Measurements from ENCODE around the gene FABP3. TPM values are rescaled to one million over a fixed set of nuclear protein-coding genes. Genes with fewer than 3 reads are reported as not detected.
"Not testable (repeated sequence)": the region's sequence is repeated elsewhere in the genome, so short reads cannot be mapped to it uniquely, and the experiment has no call there.

The FABP3 gene
- polyA plus RNA-seq, 1 donor, result 160 TPM

DNA sequence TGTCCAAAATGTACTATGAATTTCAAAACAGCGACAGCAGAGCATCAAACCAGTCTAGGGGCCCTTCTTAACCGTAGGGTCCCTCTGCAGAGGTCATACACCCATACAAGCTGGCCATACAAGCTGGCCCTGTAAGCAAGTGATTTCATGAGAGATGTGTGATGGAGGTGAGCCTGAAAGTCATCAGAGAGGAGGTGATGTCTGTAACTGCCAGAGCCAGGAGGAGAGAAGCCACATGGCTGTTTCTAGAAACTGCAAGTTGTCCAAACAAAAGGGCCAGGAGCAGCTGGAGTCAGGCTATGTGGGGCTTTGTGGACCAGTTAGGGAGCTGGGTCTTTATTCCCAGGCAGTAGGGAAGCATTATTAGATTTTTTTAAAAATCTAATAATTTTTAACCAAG, 25.4 kb upstream of the FABP3 start:
- no peak for DNase-seq (ENCODE audit: low read depth)

DNA sequence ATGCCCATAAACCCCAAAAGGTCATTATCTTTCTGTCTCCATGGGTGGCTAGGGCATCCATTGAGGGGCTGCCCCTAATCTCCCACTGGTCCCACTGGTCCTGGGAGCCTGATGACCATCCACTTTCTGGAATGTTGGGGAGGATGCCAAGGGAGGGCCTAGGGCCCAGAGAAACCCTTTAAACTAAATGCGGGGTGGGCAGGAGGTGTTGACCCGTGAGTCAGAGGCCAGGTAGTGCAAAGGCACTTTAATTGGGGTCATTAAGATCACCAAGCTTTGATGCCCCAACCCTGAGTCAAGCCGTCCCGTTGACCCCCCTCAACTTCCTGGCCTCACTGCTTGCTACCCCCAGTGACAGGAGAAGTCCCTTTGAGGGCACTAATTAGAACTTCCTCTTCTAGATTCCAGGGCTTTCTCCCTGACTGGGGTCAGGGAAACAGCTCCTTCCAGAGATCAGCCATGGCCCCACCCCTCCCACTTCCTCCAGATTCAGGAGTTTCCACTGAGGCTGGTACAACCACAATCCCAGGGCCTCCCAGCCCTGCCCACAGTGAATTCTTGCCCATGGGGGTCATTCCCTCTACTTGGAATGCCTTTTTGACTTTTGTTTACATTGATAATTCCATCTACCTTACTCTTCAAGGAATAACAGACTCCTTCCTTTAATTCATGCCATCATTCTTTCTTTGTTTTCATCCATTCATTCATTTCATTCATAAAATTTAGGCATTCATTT, 24.7 kb upstream of the FABP3 start:
- DNase-seq (ENCODE audit: low read depth), result no peak

DNA sequence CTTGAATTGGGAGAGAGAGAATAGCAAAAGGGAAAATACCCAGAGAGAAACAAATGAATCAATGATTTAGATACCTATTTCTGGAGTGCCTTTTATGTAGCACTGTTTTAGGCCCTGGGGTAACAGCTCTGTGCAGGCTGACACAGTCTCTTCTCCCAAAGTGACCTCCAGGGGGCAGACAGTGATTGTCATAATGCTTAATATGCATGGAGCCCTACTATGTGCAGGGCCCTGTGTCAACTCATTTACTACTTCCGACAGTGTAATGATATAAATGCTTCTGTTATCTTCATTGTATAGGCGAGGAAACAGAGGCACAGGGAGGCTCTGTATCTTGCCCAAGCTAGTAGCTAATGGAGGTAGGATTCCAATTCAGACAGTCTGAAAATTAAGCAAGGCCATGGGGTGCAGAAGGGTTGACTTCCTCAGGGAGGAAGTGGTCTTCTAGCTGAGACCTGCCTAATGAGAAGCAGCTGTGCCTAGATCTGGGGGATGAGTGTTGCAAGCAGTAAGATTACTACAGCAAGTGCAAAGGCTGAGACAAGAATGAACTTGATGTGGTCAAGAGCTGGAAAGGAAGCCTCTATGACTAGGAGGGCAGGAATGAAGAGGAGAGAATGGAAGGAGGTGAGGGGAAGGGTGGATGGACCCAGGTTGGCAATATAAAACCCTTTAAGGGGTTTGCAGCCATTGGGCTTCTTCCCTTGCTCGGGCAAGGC, 23.9 kb upstream of the FABP3 start:
- no peak for DNase-seq (ENCODE audit: low read depth)

DNA sequence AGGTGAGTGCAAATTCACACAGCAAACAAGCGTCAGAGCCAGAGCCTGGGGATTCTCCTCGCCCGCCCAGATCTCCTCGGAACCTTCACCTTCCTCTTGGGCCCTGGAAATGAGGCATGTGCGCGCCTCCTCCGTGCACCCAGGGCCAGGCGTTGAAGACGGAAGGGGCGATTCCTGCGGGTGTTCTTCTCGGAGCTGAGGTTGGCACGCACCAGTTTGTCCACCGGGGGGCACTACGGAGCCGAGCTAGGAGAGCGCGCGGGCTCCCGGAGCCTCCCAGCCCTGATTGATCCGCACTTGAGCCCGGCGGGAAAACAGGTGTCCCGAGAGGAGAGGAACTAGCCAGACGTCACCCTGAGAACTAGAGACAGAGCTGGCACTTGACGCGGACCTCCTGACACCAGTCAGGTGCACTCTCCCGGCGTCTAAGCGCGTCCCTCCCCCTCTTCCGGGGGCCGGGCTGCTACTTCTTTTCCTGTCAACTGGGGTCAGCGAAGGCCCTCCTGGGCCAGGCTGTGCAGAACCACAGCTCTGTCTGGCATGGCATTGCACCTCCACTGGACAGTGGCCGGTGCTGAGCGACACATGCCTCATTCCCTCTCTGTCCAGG, 21.8 kb upstream of the FABP3 start:
- no peak for DNase-seq (ENCODE audit: low read depth)

DNA sequence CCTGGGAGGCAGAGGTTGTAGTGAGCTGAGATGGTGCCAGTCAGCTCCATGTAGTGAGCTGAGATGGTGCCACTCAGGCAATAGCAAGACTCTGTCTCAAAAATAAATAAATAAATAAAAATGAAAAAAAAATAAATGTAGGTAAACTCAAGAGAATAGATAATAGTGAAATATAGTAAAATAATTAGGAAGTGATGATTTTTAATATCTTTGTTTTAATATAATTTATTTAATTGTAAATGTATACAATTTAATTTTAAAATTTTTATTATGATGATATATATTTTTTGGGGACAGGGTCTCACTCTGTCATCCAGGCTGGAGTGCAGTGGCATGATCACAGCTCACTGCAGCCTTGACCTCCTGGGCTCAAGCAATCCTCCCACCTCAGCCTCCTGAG, 20.6 kb upstream of the FABP3 start:
- DNase-seq (ENCODE audit: low read depth), result no peak

DNA sequence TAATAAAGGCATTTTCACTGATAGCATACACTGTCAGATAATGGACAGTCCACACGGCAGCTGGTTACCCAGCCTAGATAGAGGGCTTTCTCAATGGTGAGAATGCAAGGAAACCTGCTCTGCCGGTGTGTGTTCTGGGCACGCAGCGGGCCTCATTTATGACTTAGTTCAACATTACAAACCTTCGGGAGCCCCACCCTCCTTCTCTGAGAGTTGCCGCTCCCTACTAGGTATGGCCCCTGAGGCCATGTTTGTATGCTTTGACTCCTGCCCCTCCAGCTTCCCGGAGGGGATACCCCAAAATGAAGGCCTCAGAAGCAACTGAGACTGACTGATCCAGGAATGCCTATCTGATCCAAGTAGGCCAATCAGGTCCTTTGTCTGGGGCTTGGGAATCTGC, 17.2 kb upstream of the FABP3 start:
- no peak for DNase-seq (ENCODE audit: low read depth)

DNA sequence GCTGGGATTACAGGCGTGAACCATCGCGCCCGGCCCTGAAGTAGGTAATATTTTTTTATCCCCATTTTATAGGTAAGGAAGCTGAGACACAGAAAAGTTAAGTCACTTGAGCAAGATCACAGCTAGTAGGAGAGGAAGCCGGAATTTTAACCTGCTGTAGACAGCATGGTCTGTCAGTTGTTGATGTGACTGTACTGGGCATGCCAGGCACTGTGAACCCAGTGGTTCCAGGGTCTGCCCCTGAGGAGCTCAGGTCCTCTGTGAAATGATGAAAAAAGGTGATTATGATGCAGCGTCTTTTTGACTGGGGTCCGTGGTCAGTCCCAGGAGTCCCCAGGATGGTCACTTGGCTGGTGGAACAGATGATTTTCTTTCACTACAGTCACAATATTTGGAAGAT, 16.7 kb upstream of the FABP3 start:
- no peak for DNase-seq (ENCODE audit: low read depth)

DNA sequence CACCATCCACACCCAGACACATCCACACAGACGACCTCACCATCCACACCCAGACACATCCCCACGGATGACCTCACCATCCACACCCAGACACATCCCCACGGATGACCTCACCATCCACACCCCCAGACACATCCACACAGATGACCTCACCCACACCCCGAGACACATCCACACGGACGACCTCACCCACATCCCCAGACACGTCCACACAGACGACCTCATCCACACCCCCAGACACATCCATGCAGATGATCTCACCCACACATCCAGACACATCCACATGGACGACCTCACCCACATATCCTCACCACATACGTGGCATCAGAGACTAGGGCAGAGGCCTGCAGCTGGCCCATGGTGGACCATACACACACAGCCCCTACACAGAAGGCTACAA, 14.7 kb upstream of the FABP3 start:
- no peak for DNase-seq (ENCODE audit: low read depth)

DNA sequence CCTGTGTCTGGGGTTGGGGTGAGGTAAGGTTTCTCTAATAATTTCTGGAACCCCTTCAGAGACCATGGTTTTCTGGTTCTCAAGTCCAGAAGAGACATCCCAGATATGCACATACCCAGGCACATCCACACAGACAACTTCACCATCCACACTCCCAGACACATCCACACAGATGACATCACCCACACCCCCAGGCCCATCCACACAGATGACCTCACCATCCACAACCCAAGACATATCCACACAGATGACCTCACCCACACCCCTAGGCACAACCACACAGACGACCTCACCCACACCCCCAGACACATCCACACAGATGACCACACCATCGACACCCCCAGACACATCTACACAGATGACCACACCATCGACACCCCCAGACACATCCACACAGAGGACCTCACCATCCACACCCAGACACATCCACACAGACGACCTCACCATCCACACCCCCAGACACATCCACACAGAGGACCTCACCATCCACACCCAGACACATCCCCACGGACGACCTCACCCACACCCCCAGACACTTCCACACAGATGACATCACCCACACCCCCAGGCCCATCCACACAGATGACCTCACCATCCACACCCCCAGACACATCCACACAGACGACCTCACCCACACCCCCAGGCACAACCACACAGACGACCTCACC, 13.8 kb upstream of the FABP3 start:
- DNase-seq (ENCODE audit: low read depth), result not testable (repeated sequence)

DNA sequence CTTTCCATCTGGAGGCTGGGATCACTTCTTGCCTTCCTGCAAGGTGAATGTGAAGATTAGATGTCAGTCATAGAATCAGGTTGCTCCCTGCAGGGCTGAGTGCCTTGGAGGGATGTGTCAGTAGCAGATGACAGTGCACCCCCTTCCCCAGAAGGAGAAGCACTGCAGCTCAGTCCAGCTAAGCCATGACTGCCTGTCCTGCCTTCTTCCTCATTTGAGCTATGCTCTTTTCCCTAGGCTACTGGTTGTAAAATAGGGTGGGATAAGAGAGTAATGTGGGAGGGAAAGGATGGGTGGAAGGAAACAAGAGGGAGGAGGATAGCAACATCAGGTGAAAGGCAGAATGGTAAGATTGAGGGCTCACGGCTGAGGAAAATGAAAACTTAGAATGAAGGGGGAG, 11.1 kb upstream of the FABP3 start:
- no peak for DNase-seq (ENCODE audit: low read depth)

DNA sequence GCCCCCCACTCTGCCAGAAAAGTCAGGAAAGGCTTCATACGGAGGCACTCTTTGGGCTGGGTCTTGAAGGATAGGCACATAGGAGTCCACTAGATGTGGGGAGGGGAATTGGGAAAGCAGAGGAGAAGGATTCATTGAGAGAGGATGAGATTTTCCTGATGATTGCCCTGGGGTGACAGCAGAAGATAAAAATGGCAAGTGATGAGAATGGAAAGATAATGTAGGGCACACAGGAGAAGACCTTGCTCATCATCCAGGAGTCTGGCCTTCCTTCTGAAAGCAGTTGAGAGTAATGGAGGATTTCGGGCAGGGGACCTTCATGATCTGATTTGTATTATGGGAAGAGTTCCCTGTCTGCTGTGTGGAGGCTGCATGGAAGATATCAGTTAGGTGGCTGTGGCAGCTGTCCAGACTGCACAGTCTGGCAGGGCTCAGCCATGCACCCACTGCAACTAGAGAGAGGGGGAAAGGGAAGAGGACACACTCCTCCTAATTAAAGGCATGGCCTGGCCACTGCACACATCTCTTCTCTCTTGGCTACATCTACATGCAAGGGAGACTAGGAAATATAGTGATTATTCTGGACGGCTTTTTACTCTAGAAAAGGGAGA, 9.6 kb upstream of the FABP3 start:
- no peak for DNase-seq (ENCODE audit: low read depth)

DNA sequence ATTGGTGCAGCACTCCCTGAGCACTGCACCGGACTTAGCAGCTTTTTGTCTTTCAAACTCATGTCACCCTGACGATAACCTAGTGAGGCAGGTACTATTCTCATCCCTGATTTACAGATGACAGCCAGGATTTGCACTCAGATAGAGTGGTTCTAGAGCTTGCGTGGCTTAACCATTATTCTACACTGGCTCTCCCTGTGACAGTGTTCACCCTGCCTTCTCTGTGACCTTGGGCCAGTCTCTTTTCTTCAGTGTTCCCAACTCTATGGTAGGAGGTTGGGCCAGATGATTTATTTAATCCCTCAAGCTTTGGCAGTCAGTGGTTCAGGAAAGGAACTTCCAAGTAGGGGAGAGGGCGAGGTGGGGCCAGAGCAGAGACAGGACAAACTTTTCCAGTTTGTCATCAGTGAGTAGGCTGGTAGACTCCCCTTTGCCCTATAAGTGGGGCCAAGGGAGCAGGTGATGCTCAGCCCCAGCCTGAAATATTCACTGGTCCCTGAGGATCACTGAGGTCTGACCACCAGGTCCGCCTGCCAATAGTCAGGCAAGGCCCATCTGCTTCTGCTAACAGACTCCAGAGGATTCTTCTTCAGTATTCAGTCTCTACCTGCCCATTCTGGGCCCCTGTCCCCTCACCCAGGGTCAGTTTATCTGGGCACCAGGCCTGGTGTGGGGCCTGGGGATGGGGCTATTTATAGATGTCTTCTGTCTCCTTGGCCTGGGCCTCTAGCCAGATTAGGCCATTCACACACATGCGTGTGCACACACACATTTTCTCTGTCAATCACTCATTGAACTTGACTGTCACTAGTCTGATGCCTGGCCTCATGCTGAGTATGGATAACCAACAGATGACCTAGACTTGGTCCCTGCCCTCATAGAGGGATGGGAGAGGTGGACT, 8.8 kb upstream of the FABP3 start:
- DNase-seq (ENCODE audit: low read depth), result no peak

DNA sequence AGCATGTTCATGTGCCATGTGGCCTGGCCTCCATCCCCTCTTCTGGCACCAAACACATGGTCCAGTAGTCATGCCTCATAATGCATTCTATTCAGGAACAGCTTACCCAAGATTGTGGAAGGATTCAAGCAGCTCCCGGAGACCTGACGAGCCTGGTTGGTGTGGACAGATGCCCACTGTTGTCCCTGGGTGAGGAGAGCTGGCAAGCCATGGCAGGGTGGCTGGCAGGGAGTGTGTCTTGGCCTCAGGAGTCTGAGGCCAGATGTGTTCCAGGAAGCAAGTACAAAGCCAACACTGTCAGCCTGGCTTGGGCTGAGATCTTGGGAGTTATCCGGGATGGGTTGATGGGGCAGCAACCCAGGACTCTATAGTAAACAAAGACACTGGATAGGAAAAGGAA, 7.3 kb upstream of the FABP3 start:
- DNase-seq (ENCODE audit: low read depth), result no peak

DNA sequence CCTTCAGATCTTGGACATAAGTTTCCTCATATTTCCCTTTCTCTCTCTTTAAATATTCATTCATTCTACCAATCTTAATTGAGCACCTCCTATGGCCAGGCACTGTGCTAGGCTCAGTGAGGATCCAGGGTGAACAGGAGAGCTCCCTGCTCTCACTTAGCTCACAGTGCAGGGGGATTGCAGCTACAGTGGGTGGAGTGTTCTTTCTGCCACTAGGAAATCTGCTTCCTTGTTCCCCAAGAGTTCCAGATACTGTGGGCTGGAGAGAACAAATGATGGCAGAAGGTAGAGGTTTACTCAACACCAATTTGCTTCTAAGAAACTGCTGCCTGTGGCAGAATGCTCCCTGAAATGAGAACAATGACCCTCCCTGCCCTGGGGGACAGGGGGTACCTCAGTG, 5.1 kb upstream of the FABP3 start:
- no peak for DNase-seq (ENCODE audit: low read depth)

DNA sequence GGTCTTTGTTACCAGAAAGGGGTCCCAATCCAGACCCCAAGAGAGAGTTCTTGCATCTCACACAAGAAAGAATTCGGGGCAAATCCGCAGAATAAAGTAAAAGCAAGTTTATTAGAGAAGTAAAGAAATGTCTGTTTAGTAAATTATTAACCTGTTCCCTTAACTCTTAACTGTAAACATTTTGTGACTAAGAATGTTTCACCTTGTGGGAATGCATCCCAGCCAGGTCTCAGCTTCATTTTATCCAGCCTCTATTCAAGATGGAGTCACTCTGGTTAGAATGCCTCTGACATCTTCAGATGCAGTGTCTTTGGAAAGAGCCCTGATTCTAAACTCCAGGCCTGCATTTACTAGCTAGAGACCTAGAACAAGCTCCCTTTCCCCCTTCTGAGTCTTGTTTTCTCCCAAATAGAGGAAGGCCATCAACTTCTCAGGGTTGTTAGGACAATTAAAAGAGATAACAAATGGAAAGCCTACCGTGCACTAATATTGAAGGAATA, 4.5 kb upstream of the FABP3 start:
- no peak for DNase-seq (ENCODE audit: low read depth)

DNA sequence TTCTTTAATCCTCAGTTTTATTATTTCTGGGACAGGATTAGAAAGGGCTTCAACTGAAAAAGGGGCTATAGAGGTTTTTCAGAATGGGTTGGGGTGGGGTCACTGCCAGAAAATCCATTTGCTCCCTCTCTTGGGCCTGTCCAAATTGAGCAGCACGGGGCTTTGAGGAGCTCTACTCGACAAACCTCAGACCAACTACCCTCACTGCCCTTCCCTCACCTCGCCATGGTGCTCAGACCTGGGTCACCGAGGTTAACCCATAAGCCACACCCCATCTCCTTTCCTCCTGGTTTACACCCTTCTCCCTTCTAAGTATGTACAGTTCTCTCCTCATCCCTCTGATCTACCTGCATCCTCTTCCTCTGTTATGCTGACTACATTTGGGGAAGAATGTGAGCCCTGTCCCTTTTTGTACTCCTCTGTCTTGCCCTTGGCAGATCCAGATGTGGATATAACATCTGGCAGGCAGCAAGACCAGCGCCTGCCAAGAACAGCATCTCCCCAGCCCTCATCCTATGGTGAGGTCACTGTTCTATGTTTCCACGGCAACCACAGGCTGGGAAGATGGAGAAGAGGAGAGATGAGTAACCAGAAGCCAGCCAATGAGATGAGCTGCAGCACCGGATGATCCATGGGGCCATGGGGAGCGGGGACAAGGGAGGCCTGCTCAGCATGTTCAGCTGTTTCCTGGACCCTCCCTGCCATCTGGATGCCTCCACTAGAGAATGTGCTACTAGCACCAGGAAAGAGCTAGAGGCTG, 3.7 kb upstream of the FABP3 start:
- peak; percentile 93 for DNase-seq (ENCODE audit: low read depth)

DNA sequence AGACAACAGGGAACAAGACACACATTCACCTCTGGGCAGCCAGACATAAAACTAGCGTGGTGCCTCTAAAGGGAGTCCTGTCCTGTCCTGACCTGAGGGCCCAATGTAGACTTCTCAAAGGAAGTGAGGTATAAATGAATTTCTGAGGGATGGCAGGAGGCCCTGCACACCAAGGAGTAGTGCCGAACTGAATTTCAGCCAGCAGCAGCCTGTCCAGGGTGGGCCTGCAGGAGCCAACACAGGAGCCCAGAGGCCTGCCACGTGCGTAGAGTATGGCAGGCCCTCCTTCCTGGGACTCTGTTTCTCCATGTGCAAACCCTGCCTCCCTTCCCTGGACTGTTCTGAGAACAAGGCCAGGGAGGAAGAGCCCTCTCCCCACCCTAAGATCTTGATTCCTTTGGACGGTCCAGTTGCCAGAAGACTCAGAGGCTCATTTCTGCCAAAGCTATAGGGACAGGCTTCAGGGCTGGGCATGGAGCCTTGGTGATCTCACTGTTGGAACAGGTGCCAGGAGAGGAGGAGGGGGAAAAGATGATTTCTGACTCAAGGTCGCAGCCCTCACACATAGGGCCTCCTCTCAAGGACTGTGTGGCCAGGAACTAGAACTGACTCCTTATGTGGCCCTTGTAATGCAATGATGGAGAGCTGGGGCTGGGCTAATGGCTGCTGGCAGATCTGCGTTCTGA, 1.8 kb upstream of the FABP3 start:
- DNase-seq (ENCODE audit: low read depth), result peak; percentile 73

DNA sequence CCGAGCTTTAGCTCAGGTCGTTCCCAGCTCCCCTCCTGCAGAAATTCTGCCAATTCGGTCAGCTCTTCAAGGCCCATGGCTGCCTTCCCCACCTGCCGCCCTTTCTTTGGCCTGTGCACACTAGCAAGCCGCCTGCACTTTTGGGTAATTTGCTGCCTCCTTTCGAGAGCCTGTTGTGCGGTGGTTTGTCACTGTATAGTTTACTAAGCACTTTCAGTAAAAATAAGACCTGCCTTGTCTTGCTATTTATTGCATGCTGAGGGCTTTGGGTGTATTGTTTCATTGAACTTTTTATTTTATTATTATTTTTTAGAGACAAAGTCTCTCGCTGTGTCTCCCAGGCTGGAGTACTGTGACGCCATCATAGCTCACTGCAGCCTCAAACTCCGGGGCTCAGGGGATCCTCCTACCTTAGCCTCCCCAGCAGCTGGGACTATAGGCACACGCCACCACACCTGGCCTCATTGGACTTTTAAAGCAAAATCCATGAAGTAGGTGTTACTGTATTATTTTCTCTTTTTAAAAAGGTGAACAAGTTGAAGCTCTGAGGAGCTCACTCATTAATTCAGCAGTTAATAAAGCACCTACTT, 1.1 kb upstream of the FABP3 start:
- DNase-seq (ENCODE audit: low read depth), result no peak

DNA sequence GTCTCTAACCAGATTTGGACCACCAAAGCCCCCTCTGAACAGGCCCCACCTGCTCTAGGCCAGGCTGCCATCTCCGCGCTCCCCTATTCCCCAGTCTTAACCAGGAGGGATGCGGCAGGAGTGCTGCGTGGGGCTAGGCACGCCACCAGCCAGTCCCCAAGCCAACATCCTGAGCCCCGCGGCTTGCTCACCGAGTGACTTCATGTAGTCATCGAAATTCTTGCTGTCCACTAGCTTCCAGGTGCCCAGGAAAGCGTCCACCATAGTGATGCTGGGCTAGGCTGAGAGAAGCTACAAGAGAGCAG, 173 bp downstream of the FABP3 start:
- no peak for DNase-seq (ENCODE audit: low read depth)
